K562 (cell line): ENCODE measurements around the gene CSMD2. TPM values are rescaled to one million over a fixed set of nuclear protein-coding genes. Genes with fewer than 3 reads are reported as not detected.

Source experiments
- ATAC-seq: fragments of 200-7000 bp; cut with Tn5 transposase; 3 replicates; pipeline ENCODE4 v1.9.1; 2020; ENCODE audit warnings: moderate library complexity
- BruUV-seq: library from RNA; stranded (reverse); fragments of 400-500 nt; replicated peaks from 2 replicates; lab custom pipeline; 2021; lab: Mats Ljungman, UMichigan
- CTCF ChIA-PET: fragments of 300-600 bp; formaldehyde crosslinking; extraction: SDS; loops from one replicate; lab custom pipeline; 2021; ENCODE audit warnings: low intra/inter-chr PET ratio; lab: Yijun Ruan, JAX
- POLR2A ChIA-PET: fragments of 300-600, 350-650 bp; sonication (Branson Sonifier 250); formaldehyde crosslinking; extraction: SDS; loops from one replicate; lab custom pipeline; 2021; ENCODE audit warnings: antibody characterized with exemption, inconsistent platforms; lab: Yijun Ruan, JAX
- DNase-seq, 4 experiments: peaks; one replicate each; pipeline versions ENCODE4 v3.0.0 to v3.0.0-alpha.2; 2011 to 2018; ENCODE audit warnings: low spot score in 3 of 4, mixed read lengths in 3 of 4; ENCODE audit errors: extremely low read depth in 1 of 4
- FAIRE-seq: peaks from 2 replicates; lab custom pipeline; 2011; peaks lifted over from hg19 to GRCh38; lab: Jason Lieb, UNC
- H2AFZ ChIP-seq: 2 replicates; pipeline ENCODE4 v1.6.0; 2011; ENCODE audit warnings: low read depth, low read length, control low read depth, inconsistent platforms
- H3K27ac ChIP-seq: fragments of 200-600 bp; 3 replicates; pipeline ENCODE4 v1.8.0; 2011; ENCODE audit warnings: low read depth, mild to moderate bottlenecking, control low read depth, inconsistent platforms, low read length, moderate library complexity, mixed read lengths; ENCODE audit errors: extremely low read depth
- H3K27me3 ChIP-seq, 2 experiments: fragments of 300-600 bp in 1 of 2; 2 replicates in 1 of 2; 3 replicates in 1 of 2; pipeline versions ENCODE4 v1.6.0 to v1.8.0; 2011; ENCODE audit warnings: inconsistent platforms in 2 of 2, low read length in 2 of 2, mild to moderate bottlenecking in 1 of 2, mixed read lengths in 1 of 2, moderate library complexity in 1 of 2; ENCODE audit not compliant: control insufficient read depth in 2 of 2, insufficient read depth in 2 of 2
- H3K36me3 ChIP-seq: fragments of 300-600 bp; 3 replicates; pipeline ENCODE4 v1.8.0; 2011; ENCODE audit warnings: mild to moderate bottlenecking, low read length, inconsistent platforms; ENCODE audit not compliant: control insufficient read depth, insufficient read depth
- H3K4me1 ChIP-seq, 2 experiments: fragments of 200-600 bp in 1 of 2; replicated peaks in 1 of 2; 2 replicates in 1 of 2; 3 replicates in 1 of 2; pipeline versions ENCODE4 v1.5.1 to v1.8.0; 2011; ENCODE audit warnings: inconsistent platforms in 2 of 2, low read length in 2 of 2, mild to moderate bottlenecking in 1 of 2, mixed read lengths in 1 of 2, moderate library complexity in 1 of 2; ENCODE audit not compliant: control insufficient read depth in 2 of 2, insufficient read depth in 2 of 2
- H3K4me2 ChIP-seq: 2 replicates; pipeline ENCODE4 v1.6.1; 2011; ENCODE audit warnings: low read length, control low read depth, inconsistent platforms, mixed read lengths; ENCODE audit not compliant: insufficient read depth
- H3K4me3 ChIP-seq: fragments of 200-600 bp; sonication (generic), shearing (Covaris generic); 2 replicates; pipeline ENCODE4 v1.5.1; 2016; ENCODE audit warnings: control low read depth, inconsistent platforms
- H3K79me2 ChIP-seq: fragments of 200-600 bp; 3 replicates; pipeline ENCODE4 v1.8.0; 2011; ENCODE audit warnings: low read length, inconsistent platforms; ENCODE audit not compliant: control insufficient read depth, insufficient read depth
- H3K9ac ChIP-seq, 2 experiments: 2 replicates each; pipeline versions ENCODE4 v1.6.0 to v1.6.1; 2011; ENCODE audit warnings: low read depth in 2 of 2, low read length in 2 of 2, control low read depth in 1 of 2, inconsistent platforms in 1 of 2, mild to moderate bottlenecking in 1 of 2, mixed read lengths in 1 of 2; ENCODE audit not compliant: insufficient read depth in 1 of 2
- H3K9me1 ChIP-seq: one replicate; pipeline ENCODE4 v1.6.0; 2011; ENCODE audit warnings: inconsistent platforms, mild to moderate bottlenecking, low read length, moderate library complexity; ENCODE audit not compliant: control insufficient read depth, insufficient read depth
- H3K9me3 ChIP-seq: replicated peaks from 2 replicates; pipeline ENCODE4 v1.5.1; 2011; ENCODE audit warnings: low read depth, low read length, inconsistent platforms; ENCODE audit not compliant: control insufficient read depth, insufficient read depth
- H4K20me1 ChIP-seq: replicated peaks from 2 replicates; pipeline ENCODE4 v1.6.1; 2011; ENCODE audit warnings: low read length, inconsistent platforms, mixed read lengths; ENCODE audit not compliant: control insufficient read depth, insufficient read depth
- ATF1 ChIP-seq, 2 experiments: fragments of 450-650 bp in 1 of 2; IDR thresholded peaks; 2 replicates each; pipeline ENCODE4 v1.6.1; 2016; ENCODE audit warnings: missing compliant biosample characterization in 1 of 2, missing genetic modification characterization in 1 of 2
- ESRRA ChIP-seq: fragments of 450-650 bp; IDR thresholded peaks from 2 replicates; pipeline ENCODE4 v1.6.1; 2014; ENCODE audit warnings: low read depth, mild to moderate bottlenecking, moderate library complexity, borderline replicate concordance
- GATA2 ChIP-seq: sonication (generic); formaldehyde crosslinking; IDR thresholded peaks from 2 replicates; pipeline ENCODE4 v1.4.0; 2020; ENCODE audit warnings: mild to moderate bottlenecking, missing genetic modification reagents
- IRF1 ChIP-seq: sonication (generic); formaldehyde crosslinking; IDR thresholded peaks from 2 replicates; pipeline ENCODE4 v1.8.0; 2022; ENCODE audit warnings: missing genetic modification reagents, mild to moderate bottlenecking, borderline replicate concordance
- KDM5B ChIP-seq: fragments of 200-600 bp; sonication (generic); IDR thresholded peaks from 2 replicates; pipeline ENCODE4 v1.6.1; 2012; ENCODE audit warnings: low read depth, mild to moderate bottlenecking, moderate library complexity, low read length, control low read depth, inconsistent platforms; ENCODE audit not compliant: insufficient replicate concordance
- MEF2D ChIP-seq: conservative IDR thresholded peaks from 2 replicates; pipeline ENCODE4 v1.6.1; 2016; ENCODE audit warnings: low read depth, missing genetic modification characterization, missing compliant biosample characterization
- PTTG1 ChIP-seq: fragments of 450-650 bp; IDR thresholded peaks from 2 replicates; pipeline ENCODE4 v1.6.1; 2016; ENCODE audit warnings: low read depth, mild to moderate bottlenecking, missing genetic modification characterization, missing compliant biosample characterization
- RAD51 ChIP-seq: fragments of 450-650 bp; IDR thresholded peaks from 2 replicates; pipeline ENCODE4 v1.7.1; 2016; ENCODE audit warnings: low read depth, mild to moderate bottlenecking, borderline replicate concordance
- ZNF764 ChIP-seq: fragments of 250-450 bp; sonication (Bioruptor Pico); IDR thresholded peaks from 2 replicates; pipeline ENCODE4 v1.4.0; 2020; ENCODE audit warnings: low read depth, mild to moderate bottlenecking, moderate library complexity
- WGBS: fragments of 100-300 bp; shearing (Covaris generic); methylation state at CpG from one replicate; pipeline ENCODE4 v1.1.6; 2016; ENCODE audit warnings: low coverage, mixed read lengths; ENCODE audit not compliant: insufficient coverage; ENCODE audit errors: missing lambda C conversion rate; 5-methylcytosine and 5-hydroxymethylcytosine counted together
- in situ Hi-C: fragments of 300-500 bp; cut with MboI; formaldehyde crosslinking; loops from 4 replicates; pipeline ENCODE4 v1.15.0; 2018; ENCODE audit warnings: inconsistent platforms, mixed read lengths
- intact Hi-C: fragments of 100-400 bp; cut with micrococcal nuclease; formaldehyde crosslinking; loops from 2 replicates; pipeline ENCODE4 v1.14.2; 2022
- polyA plus RNA-seq, 8 experiments: library from polyadenylated mRNA; depleted of rRNA in 4 of 8; stranded (reverse) in 5 of 8; unstranded in 3 of 8; fragments of >200 nt; fragmentation: Nextera tagmentation in 2 of 8; fragmentation: Illumina TruSeq in 1 of 8; extraction: Ambion mirVana in 2 of 8; extraction: Trizol in 1 of 8; gene quantifications; 2 replicates each; pipeline versions ENCODE4 v1.2.1 to v1.2.3, GENCODE V29; 2011 to 2014; ENCODE audit warnings: inconsistent platforms in 1 of 8, missing spikeins in 1 of 8
- total RNA-seq, 7 experiments: library from RNA; depleted of rRNA in 6 of 7; stranded (reverse); fragments of >200 nt in 6 of 7; fragmentation: Illumina TruSeq in 2 of 7; extraction: Trizol in 2 of 7; gene quantifications; 2 replicates each; pipeline versions ENCODE4 v1.2.1 to v1.2.3, GENCODE V29; 2011 to 2021; ENCODE audit warnings: low replicate concordance in 1 of 7
- TF ChIP-seq, protein P1 (sequence below): fragments of 250-450 bp; sonication (Bioruptor Pico); IDR thresholded peaks from 2 replicates; pipeline ENCODE4 v1.5.0; 2020; ENCODE audit warnings: mild to moderate bottlenecking

The CSMD2 gene
- total and polyA plus RNA-seq, 9 of the 15 experiments (the other 6 are each of a cell fraction or from before 2014, with no cell fraction given), result not detected

- no peak for FAIRE-seq
- BruUV-seq, result no TSS peak
- CTCF ChIA-PET, result no interaction called here
Observed at GRCh38 chr1:33515607-33516006, 649.4 kb downstream of the CSMD2 start.

More at GRCh38 chr1:33515607-33516006, 649.4 kb downstream of the CSMD2 start:
- H3K4me1 ChIP-seq, result peaks cover 0 to 6% of the 10 kb centered on the region in 2 experiments; a peak in 2 of 5 replicates
- H3K36me3 ChIP-seq, result no peaks in the 10 kb centered on the region
- H3K9me3 ChIP-seq, result no peaks in the 10 kb centered on the region
- no peaks in the 10 kb centered on the region for H4K20me1 ChIP-seq
- peaks cover 41 to 58% of the 10 kb centered on the region in 2 experiments for H3K27me3 ChIP-seq
- no peak overlapping the region for H2AFZ ChIP-seq
- no peak overlapping the region for H3K4me3 ChIP-seq
- no peaks in the 10 kb centered on the region for H3K9me1 ChIP-seq
- DNase-seq (no peak), ATAC-seq (no peak)
- no peak overlapping the region for H3K9ac ChIP-seq
- no peak overlapping the region for H3K4me2 ChIP-seq
- H3K79me2 ChIP-seq, result no peaks in the 10 kb centered on the region
- H3K27ac ChIP-seq, result no peak overlapping the region
- 0% methylated on average over 2 of the region's 2 CpGs for WGBS
- intact Hi-C loops, result loop anchor here (10.0 kb wide), 1 partner anchor 89 kb away; no protein-coding TSS in a partner anchor
- POLR2A ChIA-PET, result interaction anchor here (0.7 kb wide), 1 partner anchor 107 kb away, joined by 4 read pairs; no protein-coding TSS in a partner anchor
- in situ Hi-C loops, result no loop called here
- TF ChIP-seq IRF1 (CRISPR knock-in tag) (no peak), KDM5B (no peak), MEF2D (tag) (no peak), ATF1 (CRISPR knock-in tag; IDR thresholded peaks at IDR 0.05) (no peak), ATF1 (tag; IDR thresholded peaks at IDR 0.05) (no peak), GATA2 (CRISPR knock-in tag) (no peak), ESRRA (no peak), ZNF764 (no peak), RAD51 (no peak), PTTG1 (tag) (no peak)
- TF ChIP-seq, protein P1, sequence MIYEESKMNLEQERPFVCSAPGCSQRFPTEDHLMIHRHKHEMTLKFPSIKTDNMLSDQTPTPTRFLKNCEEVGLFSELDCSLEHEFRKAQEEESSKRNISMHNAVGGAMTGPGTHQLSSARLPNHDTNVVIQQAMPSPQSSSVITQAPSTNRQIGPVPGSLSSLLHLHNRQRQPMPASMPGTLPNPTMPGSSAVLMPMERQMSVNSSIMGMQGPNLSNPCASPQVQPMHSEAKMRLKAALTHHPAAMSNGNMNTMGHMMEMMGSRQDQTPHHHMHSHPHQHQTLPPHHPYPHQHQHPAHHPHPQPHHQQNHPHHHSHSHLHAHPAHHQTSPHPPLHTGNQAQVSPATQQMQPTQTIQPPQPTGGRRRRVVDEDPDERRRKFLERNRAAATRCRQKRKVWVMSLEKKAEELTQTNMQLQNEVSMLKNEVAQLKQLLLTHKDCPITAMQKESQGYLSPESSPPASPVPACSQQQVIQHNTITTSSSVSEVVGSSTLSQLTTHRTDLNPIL (CRISPR knock-in tag), result no peak
